ENCODE data around the gene LRRC75A. TPM values are rescaled to one million over a fixed set of nuclear protein-coding genes. Genes with fewer than 3 reads are reported as not detected.
"Not testable (repeated sequence)": the region's sequence is repeated elsewhere in the genome, so short reads cannot be mapped to it uniquely, and the experiment has no call there.

LRRC75A gene
- total RNA-seq, 1 donor from 2014 or later = 0.98 TPM

DNA sequence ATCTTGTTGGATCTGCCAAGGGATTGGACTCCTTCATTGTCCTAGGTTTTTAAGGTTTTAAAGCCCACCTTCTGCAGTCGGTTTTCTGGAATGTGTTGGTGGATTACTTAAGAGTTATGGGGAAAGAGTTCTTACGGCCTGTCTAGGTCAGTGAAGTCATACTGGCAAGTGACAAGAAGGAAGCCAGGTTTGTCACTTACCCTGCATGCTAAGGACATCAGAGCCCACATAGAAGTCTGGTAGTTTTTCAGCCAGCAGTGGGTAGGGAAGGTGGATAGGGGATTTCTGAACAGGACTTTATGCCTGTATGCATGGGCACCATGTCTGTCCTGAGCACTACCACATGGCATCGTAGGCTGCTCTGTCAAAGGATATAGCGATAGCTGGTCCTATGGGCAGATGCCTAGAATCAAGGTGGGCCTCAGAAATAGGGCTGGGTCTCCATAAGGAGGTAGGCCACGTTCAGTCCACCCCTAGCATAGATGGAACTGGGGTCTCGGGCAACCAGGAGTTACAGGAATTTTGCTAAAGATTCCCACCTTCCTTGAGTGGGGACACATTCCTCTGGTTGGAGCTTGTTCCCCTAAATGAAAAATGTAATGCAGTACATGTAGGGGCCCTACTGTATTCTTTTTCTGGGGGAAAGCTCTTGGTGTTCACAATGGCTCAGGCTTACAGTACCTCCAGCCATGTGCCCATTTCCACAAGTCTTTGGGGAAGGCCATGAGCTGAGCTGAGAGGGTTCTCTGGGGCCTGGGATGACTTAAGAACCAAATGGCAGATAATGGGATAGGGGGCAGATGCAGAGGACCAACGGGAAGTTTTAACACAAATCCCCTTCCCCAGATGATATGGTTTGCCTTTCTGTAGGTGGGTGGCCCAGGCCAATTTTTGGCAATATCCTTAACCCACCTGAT, 49.1 kb downstream of the LRRC75A start:
- ATAC-seq (ENCODE audit: low read depth) (no peak), DNase-seq (no peak)
- H3K4me1 Mint-ChIP-seq = peaks cover 45% of the 10 kb centered on the region
- no peak overlapping the region for H3K4me3 Mint-ChIP-seq
- intact Hi-C loops (cut with micrococcal nuclease) = no loop called here
- ChIA-PET POLR2A (interaction anchor here (0.6 to 6.1 kb wide), 3 partner anchors 13 to 76 kb away, joined by 3 to 80 read pairs (median 5); partner anchors contain the start of gene UBB), CTCF (interaction anchor here (4.7 kb wide), 1 partner anchor 10 kb away, joined by 23 read pairs; no protein-coding TSS in a partner anchor)
- no peaks in the 10 kb centered on the region for H3K27me3 Mint-ChIP-seq
- H3K27ac Mint-ChIP-seq = no peak overlapping the region
- H3K36me3 Mint-ChIP-seq (ENCODE audit: low read depth) = peaks cover 78% of the 10 kb centered on the region
- TF ChIP-seq, protein P1, sequence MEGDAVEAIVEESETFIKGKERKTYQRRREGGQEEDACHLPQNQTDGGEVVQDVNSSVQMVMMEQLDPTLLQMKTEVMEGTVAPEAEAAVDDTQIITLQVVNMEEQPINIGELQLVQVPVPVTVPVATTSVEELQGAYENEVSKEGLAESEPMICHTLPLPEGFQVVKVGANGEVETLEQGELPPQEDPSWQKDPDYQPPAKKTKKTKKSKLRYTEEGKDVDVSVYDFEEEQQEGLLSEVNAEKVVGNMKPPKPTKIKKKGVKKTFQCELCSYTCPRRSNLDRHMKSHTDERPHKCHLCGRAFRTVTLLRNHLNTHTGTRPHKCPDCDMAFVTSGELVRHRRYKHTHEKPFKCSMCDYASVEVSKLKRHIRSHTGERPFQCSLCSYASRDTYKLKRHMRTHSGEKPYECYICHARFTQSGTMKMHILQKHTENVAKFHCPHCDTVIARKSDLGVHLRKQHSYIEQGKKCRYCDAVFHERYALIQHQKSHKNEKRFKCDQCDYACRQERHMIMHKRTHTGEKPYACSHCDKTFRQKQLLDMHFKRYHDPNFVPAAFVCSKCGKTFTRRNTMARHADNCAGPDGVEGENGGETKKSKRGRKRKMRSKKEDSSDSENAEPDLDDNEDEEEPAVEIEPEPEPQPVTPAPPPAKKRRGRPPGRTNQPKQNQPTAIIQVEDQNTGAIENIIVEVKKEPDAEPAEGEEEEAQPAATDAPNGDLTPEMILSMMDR (IDR thresholded peaks at IDR 0.05) = no peak
- no peaks in the 10 kb centered on the region for H3K9me3 Mint-ChIP-seq

DNA sequence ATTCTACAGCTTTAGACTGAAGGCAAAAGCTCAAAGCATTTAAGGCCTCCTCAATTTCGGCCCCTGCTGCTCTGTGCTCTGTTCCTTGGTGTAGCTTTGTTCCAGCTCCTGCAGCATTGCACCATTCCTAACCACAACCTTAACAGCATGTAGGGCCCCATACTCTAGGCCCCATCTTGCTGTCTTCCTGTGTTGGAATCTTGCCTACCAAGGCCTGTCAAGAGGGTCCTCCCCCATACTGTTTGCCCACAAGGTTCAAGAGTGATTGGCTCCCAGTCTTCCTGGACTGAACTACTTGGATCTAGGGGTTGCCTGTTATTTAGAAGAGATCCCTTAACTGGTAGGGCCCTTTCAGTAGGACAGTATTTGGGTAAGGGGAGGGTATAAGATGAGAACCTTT, 49.9 kb downstream of the LRRC75A start:
- Mint-ChIP-seq H3K27ac (no peak overlapping the region), H3K36me3 (ENCODE audit: low read depth) (peaks cover 73% of the 10 kb centered on the region), H3K4me1 (peaks cover 43% of the 10 kb centered on the region), H3K27me3 (no peaks in the 10 kb centered on the region), H3K4me3 (no peak overlapping the region), H3K9me3 (no peaks in the 10 kb centered on the region)
- ChIA-PET CTCF (interaction anchor here (0.6 to 4.7 kb wide), 3 partner anchors 11 to 402 kb away, joined by 3 to 23 read pairs (median 4); no protein-coding TSS in a partner anchor), POLR2A (interaction anchor here (0.6 to 6.1 kb wide), 2 partner anchors 8 to 60 kb away, joined by 6 to 80 read pairs; partner anchors contain the start of gene UBB)
- TF ChIP-seq, protein P1 (IDR thresholded peaks at IDR 0.05) = no peak
- DNase-seq = no peak
- intact Hi-C loops (cut with micrococcal nuclease) = no loop called here
- no peak for ATAC-seq (ENCODE audit: low read depth)

DNA sequence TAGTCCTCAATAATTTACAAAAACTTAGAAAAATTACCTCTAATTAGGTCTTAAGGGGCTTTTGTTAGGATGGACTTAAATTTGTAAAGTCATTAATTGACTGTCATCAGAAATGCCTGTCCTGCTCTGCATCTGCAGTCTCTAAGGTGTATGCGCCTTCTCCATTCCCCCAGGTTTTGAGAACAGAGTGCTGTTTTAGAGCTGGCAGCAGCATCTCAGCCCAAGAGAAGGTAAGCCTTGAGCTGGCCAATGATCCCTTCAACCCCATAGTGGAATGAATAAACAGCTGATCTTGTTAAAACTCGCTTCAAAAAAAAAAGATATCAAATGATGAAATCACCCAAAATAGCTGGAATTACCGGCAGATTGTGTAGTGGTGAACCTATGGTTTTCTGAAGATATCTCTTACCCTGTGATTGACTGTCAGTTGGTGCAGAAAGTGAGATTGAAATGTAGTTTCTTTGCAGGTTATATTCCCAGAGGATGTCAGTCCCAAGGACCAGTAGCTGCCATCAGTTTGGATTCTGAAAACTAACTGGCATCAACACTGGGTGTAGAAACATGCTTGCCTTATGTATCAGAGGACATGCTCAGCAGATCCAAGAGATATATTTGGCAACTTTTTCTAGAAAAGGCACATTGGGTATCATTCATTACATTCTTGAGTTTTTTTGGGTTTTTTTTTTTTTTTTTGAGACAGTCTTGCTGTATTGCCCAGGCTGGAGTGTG, 50.9 kb downstream of the LRRC75A start:
- TF ChIP-seq, protein P1 (IDR thresholded peaks at IDR 0.05) = no peak
- H3K9me3 Mint-ChIP-seq = no peaks in the 10 kb centered on the region
- ChIA-PET CTCF (interaction anchor here (0.6 to 4.7 kb wide), 6 partner anchors 12 to 148 kb away, joined by 3 to 23 read pairs (median 4); partner anchors contain the start of genes CENPV and TRPV2), POLR2A (interaction anchor here (0.6 to 6.1 kb wide), 4 partner anchors 10 to 546 kb away, joined by 5 to 80 read pairs (median 36); partner anchors contain the start of genes TRPV2 and UBB)
- no peaks in the 10 kb centered on the region for H3K27me3 Mint-ChIP-seq
- H3K4me3 Mint-ChIP-seq = peak overlapping the region; percentile 55
- ATAC-seq (ENCODE audit: low read depth) = no peak
- H3K36me3 Mint-ChIP-seq (ENCODE audit: low read depth) = peaks cover 65% of the 10 kb centered on the region
- DNase-seq = no peak
- H3K27ac Mint-ChIP-seq = peak overlapping the region; percentile 24
- H3K4me1 Mint-ChIP-seq = peaks cover 43% of the 10 kb centered on the region
- intact Hi-C loops (cut with micrococcal nuclease) = no loop called here

DNA sequence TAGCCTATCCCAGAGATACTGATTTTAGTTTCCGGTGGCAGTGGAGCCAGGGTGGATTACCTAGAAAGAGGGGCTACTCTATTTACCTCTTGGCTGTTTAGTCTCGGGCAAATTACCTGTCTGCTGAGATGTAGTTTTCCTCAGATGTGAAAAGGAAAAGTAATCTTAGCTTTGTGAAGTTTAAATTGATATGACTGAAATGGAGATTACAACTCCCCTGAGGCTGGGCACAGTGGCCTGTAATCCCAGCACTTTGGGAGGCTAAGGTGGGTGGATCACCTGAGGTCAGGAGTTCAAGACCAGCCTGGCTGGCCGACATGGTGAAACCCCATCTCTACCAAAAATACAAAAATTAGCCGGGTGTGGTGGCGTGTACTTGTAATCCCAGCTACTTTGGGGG, 51.6 kb downstream of the LRRC75A start:
- Mint-ChIP-seq H3K36me3 (ENCODE audit: low read depth) (peaks cover 59% of the 10 kb centered on the region), H3K4me1 (peaks cover 43% of the 10 kb centered on the region), H3K27ac (peak overlapping the region; percentile 98), H3K4me3 (peak overlapping the region; percentile 99)
- ATAC-seq (ENCODE audit: low read depth); intact Hi-C loops (cut with micrococcal nuclease); H3K27me3 Mint-ChIP-seq; DNase-seq; H3K9me3 Mint-ChIP-seq: not testable (repeated sequence)
- ChIA-PET CTCF (interaction anchor here (1.1 to 4.7 kb wide), 4 partner anchors 13 to 87 kb away, joined by 3 to 23 read pairs (median 4); partner anchors contain the start of genes CENPV and TRPV2), POLR2A (interaction anchor here (0.9 to 6.1 kb wide), 5 partner anchors 12 to 88 kb away, joined by 3 to 80 read pairs (median 25); partner anchors contain the start of genes CENPV, TRPV2 and UBB)

DNA sequence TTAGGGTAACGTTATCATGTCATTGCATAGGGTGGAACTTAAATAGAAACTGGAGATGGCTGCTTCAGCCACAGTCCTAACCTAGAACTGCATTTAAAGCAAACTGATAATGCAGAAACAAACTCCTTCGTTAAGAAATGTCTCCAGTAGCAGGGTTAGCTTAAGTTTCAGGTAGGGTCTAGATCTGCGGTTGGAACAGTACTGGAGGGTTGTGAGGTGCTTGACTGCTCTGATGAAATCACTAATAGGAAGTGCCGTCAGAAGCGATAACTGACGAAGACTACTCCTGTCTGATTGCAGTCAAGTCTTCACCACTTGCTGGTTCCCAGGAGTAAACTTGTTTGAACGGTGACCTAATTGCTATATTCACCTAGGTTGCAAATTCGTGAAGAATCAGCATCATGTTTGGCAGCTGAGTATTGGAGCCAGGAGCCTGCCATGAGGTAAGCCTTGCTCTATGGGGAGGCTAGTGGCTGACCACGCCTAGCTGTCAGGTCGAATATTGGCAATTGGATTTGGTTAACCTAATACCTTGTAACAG, 52.1 kb downstream of the LRRC75A start:
- intact Hi-C loops (cut with micrococcal nuclease) = loop anchor here (1.0 to 10.0 kb wide), 5 partner anchors 52 to 545 kb away; partner anchors contain the start of gene LRRC75A

More for the DNA sequence above, 52.1 kb downstream of the LRRC75A start:
- Mint-ChIP-seq H3K4me3 (peak overlapping the region; percentile 99), H3K4me1 (peaks cover 43% of the 10 kb centered on the region), H3K27ac (peak overlapping the region; percentile 98), H3K27me3 (no peaks in the 10 kb centered on the region), H3K9me3 (no peaks in the 10 kb centered on the region), H3K36me3 (ENCODE audit: low read depth) (peaks cover 57% of the 10 kb centered on the region)
- POLR2A ChIA-PET = interaction anchor here (0.9 to 6.1 kb wide), 6 partner anchors 11 to 87 kb away, joined by 3 to 80 read pairs (median 17); partner anchors contain the start of genes CENPV, TRPV2 and UBB
- no peak for ATAC-seq (ENCODE audit: low read depth)
- CTCF ChIA-PET = interaction anchor here (1.1 to 4.7 kb wide), 4 partner anchors 13 to 87 kb away, joined by 3 to 23 read pairs (median 4); partner anchors contain the start of genes CENPV and TRPV2
- TF ChIP-seq, protein P1 (IDR thresholded peaks at IDR 0.05) = no peak
- DNase-seq = no peak

All from activated B cell treated with CpG ODN at 0.5 μM for 24 hours (primary cell).